ENCODE data around the gene OR6C2. TPM values are rescaled to one million over a fixed set of nuclear protein-coding genes. Genes with fewer than 3 reads are reported as not detected.
"Not testable (repeated sequence)": the region's sequence is repeated elsewhere in the genome, so short reads cannot be mapped to it uniquely, and the experiment has no call there.

Gene OR6C2
- total RNA-seq, 1 donor from 2014 or later, result not detected

DNA sequence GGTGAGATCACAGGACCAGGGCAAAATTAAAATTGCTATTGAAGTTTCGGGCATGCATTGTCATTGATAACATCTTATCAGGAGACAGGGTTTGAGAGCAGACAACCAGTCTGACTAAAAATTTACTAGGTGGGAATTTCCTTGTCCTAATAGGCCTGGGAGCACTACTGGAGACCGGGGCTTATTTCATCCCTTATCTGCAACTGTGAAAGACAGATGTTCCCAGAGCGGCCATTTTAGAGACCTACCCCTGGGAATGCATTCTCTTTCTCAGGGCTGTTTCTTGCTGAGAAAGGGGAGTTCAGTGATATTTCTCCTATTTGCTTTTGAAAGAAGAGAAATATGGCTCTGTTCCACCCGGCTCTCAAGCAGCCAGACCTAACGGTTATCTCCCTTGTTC is 2.6 kb upstream of the OR6C2 start:
- H3K27ac Mint-ChIP-seq; H3K4me3 Mint-ChIP-seq; DNase-seq; intact Hi-C loops (cut with micrococcal nuclease); H3K9me3 Mint-ChIP-seq; H3K27me3 Mint-ChIP-seq; H3K36me3 Mint-ChIP-seq (ENCODE audit: low read depth); H3K4me1 Mint-ChIP-seq: not testable (repeated sequence)

DNA sequence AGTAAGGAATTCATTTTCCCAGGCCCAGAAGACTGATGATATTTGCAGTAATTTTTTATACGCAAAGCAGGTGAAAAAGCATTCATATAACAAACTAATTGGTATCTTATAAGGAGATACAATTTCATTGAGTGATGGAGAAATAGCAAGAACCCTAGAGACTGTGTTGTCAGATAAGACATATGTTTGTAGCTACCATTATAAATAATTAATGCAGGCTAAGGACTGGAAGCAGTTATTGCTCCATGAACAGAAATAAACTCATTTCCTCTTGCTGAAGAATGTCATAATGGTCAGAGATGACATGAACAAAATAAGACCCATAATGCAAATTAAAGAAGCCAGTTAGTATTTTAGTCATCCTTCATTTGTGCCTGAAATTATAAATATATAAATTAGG is 1.5 kb downstream of the OR6C2 start:
- Mint-ChIP-seq H3K4me1 (no peaks in the 10 kb centered on the region), H3K36me3 (ENCODE audit: low read depth) (no peaks in the 10 kb centered on the region), H3K27ac (no peak overlapping the region), H3K9me3 (no peaks in the 10 kb centered on the region), H3K4me3 (no peak overlapping the region), H3K27me3 (peaks cover 5% of the 10 kb centered on the region)
- intact Hi-C loops (cut with micrococcal nuclease), result no loop called here
- DNase-seq, result no peak

DNA sequence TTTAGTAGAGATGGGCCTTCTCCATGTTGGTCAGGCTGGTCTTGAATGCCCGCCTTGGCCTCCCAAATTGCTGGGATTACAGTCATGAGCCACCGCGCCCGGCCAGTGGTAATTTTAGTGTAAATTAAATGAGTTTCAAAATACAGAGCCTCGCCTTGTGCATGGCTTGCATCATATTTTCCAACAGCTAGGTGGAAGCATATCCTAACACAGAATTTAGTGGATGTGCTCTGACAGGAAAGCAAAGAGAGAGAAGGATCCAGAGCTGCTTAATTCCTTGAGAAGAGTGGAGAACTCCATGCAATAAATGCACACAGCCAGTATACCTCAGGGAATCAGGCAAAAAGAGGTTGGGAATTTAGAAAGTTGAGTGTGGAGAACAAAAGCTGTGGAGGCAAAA is 2.5 kb downstream of the OR6C2 start:
- no peak for DNase-seq
- Mint-ChIP-seq H3K36me3 (ENCODE audit: low read depth) (no peaks in the 10 kb centered on the region), H3K4me3 (no peak overlapping the region), H3K9me3 (no peaks in the 10 kb centered on the region), H3K27me3 (peaks cover 5% of the 10 kb centered on the region), H3K4me1 (no peaks in the 10 kb centered on the region), H3K27ac (no peak overlapping the region)
- intact Hi-C loops (cut with micrococcal nuclease), result no loop called here

DNA sequence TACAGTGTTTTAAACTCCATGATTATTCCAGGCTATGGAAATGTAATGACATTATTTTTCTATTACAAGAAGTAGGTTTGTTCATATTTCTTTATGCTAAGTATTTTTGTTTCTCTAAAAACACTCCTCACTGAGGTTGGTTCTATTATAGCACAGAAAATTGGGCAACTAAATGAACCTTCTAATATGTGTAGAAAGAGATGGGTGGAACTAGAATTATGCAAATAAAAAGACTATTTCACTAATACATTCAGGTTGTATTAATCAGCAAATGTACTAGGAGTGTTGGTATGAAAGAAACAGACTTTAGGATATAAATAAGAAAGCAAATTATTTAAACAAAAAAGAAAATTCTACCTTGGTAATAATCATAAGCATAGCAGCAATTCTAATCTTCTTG is 4.9 kb downstream of the OR6C2 start:
- Mint-ChIP-seq H3K27ac (no peak overlapping the region), H3K9me3 (no peaks in the 10 kb centered on the region), H3K27me3 (peaks cover 6% of the 10 kb centered on the region), H3K4me3 (no peak overlapping the region), H3K4me1 (no peaks in the 10 kb centered on the region), H3K36me3 (ENCODE audit: low read depth) (no peaks in the 10 kb centered on the region)
- no peak for DNase-seq
- intact Hi-C loops (cut with micrococcal nuclease), result no loop called here

DNA sequence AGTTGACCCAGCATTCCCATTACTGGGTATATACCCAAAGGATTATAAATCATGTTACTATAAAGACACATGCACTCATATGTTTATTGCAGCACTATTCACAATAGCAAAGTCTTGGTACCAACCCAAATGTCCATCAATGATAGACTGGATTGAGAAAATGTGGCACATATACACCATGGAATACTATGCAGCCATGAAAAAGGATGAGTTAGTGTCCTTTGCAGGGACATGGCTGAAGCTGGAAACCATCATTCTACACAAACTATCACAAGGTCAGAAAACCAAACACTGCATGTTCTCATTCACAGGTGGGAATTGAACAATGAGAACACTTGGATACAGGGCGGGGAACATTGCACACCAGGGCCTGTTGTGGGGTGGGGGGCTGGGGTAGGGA is 21.1 kb downstream of the OR6C2 start:
- H3K4me3 Mint-ChIP-seq; intact Hi-C loops (cut with micrococcal nuclease); DNase-seq; H3K27me3 Mint-ChIP-seq; H3K36me3 Mint-ChIP-seq (ENCODE audit: low read depth); H3K9me3 Mint-ChIP-seq; H3K27ac Mint-ChIP-seq; H3K4me1 Mint-ChIP-seq: not testable (repeated sequence)

DNA sequence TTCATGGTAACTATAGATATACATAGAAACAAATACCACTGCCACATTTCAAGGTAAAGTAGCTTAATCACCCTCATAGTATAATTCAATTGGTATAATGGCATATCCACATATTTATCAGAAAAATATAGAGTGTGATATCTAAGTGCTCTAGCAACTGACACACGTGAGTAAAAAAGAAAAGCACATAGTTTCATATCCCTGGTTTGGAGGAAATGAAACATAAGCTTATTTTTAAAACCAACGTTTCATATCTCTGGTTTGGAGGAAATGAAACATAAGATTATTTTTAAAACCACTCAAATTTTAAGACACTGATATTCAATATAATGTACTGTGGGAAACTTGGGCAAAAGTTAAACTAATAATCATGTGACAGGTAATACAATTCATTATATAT is 24.0 kb downstream of the OR6C2 start:
- Mint-ChIP-seq H3K4me3 (no peak overlapping the region), H3K27me3 (peaks cover 6% of the 10 kb centered on the region), H3K9me3 (peaks cover 5% of the 10 kb centered on the region), H3K4me1 (no peaks in the 10 kb centered on the region), H3K36me3 (ENCODE audit: low read depth) (no peaks in the 10 kb centered on the region), H3K27ac (no peak overlapping the region)
- intact Hi-C loops (cut with micrococcal nuclease), result no loop called here
- no peak for DNase-seq

DNA sequence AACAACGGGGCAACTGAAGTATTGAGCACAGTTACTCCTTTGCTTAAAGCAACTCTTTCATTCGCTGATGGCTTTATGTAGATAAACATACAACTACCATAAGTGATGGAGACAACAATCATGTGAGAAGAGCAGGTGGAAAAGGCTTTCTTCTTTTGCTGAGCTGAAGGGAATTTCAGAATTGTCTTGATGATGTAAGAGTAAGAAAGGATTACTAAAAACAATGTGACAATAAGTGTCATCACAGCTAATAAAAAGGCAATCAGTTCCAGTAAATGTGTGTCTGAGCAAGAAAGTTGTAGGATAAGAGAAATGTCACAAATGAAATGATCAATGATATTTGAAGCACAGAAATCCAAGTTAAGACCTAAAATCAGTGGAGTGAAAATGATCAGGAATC is 25.4 kb downstream of the OR6C2 start:
- Mint-ChIP-seq H3K36me3 (ENCODE audit: low read depth) (no peaks in the 10 kb centered on the region), H3K27ac (no peak overlapping the region), H3K4me3 (no peak overlapping the region), H3K4me1 (no peaks in the 10 kb centered on the region), H3K27me3 (peaks cover 6% of the 10 kb centered on the region), H3K9me3 (peaks cover 2% of the 10 kb centered on the region)
- DNase-seq, result no peak
- intact Hi-C loops (cut with micrococcal nuclease), result no loop called here

DNA sequence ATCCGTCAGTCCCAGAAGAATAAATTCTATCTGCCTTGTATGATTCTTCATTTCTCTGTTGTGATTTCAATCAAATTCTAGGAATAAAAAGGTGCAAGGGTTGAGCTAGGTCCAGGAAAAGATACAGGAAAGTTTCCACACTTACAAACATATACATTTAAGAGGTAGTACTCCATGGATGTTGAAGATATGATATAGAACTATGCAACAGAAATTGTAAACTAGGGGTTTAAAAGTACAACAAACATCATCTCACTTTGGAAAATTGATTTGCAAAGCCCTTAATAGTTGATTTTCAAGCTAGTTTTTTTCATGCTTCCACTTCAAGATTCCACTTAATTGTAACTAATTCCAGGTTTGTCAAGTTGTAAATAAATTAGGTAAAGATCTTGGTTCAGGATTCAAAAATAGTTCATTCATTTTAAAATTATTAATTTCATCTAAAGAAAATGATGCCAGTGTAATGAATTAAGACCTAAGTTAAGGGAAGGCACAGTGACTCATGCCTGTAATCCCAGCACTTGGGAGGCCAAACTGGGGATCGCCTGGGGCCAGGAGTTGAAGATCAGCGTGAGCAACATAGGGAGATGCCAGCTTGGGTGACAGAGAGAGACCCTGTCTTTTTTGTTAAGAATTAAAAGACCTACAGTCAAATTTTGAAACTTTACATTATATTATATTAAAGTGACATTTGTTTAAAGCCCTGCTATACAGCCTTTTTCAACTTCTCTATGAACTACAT is 26.4 kb downstream of the OR6C2 start, which contains the start of gene OR6C70:
OR6C70 (minus strand) TSS at position 51 of the 742 bp plus-strand sequence; CDS start at position 51, 0 bp downstream.
- Mint-ChIP-seq H3K36me3 (ENCODE audit: low read depth) (no peaks in the 10 kb centered on the region), H3K4me1 (no peaks in the 10 kb centered on the region), H3K4me3 (no peak within 1 kb of the TSS), H3K27ac (no peak within 1 kb of the TSS), H3K27me3 (peaks cover 6% of the 10 kb centered on the region), H3K9me3 (no peaks in the 10 kb centered on the region)
- intact Hi-C loops (cut with micrococcal nuclease), result no loop called here
- no peak for DNase-seq

DNA sequence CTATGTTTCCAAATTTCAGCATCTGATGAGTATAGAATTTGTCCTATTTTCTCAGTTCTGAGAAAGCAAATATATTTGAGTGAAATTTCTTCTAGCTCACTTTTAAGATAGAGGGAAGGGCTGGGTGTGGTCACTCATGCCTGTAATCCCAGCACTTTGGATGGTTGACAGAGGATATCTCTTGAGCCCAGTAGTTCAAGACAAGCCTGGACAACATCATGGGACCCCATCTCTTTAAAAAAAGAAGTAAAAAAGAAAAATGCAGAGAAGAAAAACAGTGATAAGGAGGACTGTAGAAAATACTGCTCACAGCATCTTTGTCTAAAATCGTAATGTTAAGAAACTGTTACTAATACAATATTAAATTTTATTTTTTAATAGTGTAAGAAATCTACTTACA is 28.4 kb downstream of the OR6C2 start:
- Mint-ChIP-seq H3K27ac (no peak overlapping the region), H3K9me3 (no peaks in the 10 kb centered on the region), H3K4me3 (no peak overlapping the region), H3K36me3 (ENCODE audit: low read depth) (no peaks in the 10 kb centered on the region), H3K27me3 (peaks cover 6% of the 10 kb centered on the region), H3K4me1 (no peaks in the 10 kb centered on the region)
- intact Hi-C loops (cut with micrococcal nuclease), result no loop called here
- DNase-seq, result no peak

DNA sequence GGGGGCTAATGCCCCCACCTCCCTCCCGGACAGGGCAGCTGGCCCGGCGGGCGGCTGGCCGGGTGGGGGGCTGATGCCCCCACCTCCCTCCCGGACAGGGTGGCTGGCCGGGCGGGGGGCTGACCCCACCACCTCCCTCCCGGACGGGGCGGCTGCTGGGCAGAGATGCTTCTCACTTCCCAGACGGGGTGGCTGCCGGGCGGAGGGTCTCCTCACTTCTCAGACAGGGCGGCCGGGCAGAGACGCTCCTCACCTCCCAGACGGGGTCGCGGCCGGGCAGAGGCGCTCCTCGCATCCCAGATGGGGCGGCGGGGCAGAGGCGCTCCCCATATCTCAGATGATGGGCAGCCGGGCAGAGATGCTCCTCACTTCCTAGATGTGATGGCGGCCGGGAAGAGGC is 35.3 kb downstream of the OR6C2 start:
- H3K36me3 Mint-ChIP-seq (ENCODE audit: low read depth); H3K27ac Mint-ChIP-seq; H3K27me3 Mint-ChIP-seq; DNase-seq; H3K4me1 Mint-ChIP-seq; intact Hi-C loops (cut with micrococcal nuclease); H3K9me3 Mint-ChIP-seq; H3K4me3 Mint-ChIP-seq: not testable (repeated sequence)

DNA sequence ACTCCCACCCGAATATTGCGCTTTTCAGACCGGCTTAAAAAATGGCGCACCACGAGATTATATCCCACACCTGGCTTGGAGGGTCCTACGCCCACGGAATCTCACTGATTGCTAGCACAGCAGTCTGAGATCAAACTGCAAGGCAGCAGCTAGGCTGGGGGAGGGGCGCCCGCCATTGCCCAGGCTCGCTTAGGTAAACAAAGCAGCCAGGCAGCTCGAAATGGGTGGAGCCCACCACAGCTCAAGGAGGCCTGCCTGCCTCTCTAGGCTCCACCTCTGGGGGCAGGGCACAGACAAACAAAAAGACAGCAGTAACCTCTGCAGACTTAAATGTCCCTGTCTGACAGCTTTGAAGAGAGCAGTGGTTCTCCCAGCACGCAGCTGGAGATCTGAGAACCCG is 40.4 kb downstream of the OR6C2 start:
- H3K27me3 Mint-ChIP-seq, H3K9me3 Mint-ChIP-seq, H3K27ac Mint-ChIP-seq: not testable (repeated sequence)

DNA sequence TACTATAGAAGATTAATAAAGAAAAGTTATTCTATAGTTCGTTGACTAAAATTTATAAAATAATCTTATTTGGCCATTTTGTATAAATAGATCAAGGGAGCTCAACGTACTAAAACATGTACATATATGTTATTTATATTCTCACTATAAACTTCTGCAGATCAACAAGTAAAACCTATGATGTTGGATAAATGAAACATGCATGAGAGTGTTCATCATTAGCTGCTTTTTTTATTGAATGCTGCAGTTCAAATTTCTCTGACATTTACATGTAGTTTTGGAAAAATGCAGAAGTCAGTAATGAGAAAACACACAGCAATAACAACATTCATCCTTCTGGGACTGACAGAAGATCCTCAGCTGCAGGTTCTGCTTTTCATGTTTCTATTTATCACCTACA is 48.2 kb downstream of the OR6C2 start, which contains the start of gene OR6C68:
OR6C68 (plus strand) TSS at position 301 of the 400 bp plus-strand sequence; CDS start at position 301, 0 bp downstream.
- H3K4me1 Mint-ChIP-seq, result no peaks in the 10 kb centered on the region
- H3K27ac Mint-ChIP-seq, result no peak within 1 kb of the TSS
- no peaks in the 10 kb centered on the region for H3K36me3 Mint-ChIP-seq (ENCODE audit: low read depth)
- no peaks in the 10 kb centered on the region for H3K9me3 Mint-ChIP-seq
- peaks cover 4% of the 10 kb centered on the region for H3K27me3 Mint-ChIP-seq
- no peak within 1 kb of the TSS for H3K4me3 Mint-ChIP-seq
- no peak for DNase-seq
- intact Hi-C loops (cut with micrococcal nuclease), result no loop called here

More for the DNA sequence above, 40.4 kb downstream of the OR6C2 start:
- H3K4me1 Mint-ChIP-seq; H3K36me3 Mint-ChIP-seq (ENCODE audit: low read depth); H3K4me3 Mint-ChIP-seq; intact Hi-C loops (cut with micrococcal nuclease); DNase-seq: not testable (repeated sequence)

DNA sequence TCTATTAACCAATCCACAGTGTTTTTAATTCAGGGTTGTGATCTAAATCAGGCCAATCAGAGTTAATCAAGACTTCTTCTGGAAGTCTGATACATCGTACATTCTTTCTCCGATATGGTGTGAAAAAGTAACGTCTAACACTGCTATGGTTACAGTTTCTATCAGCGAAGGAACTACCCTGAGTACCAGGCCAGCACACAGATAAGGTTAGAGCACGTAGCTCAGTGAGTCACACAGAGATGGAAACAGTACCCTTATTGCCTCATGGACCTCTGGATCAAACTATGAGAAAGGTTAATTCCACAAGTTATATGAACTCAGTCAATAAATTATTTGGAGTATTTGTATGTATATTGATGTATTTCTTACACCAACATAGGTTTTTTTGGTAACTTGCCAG is 51.6 kb downstream of the OR6C2 start:
- H3K27me3 Mint-ChIP-seq, result peaks cover 4% of the 10 kb centered on the region
- no peaks in the 10 kb centered on the region for H3K36me3 Mint-ChIP-seq (ENCODE audit: low read depth)
- intact Hi-C loops (cut with micrococcal nuclease), result no loop called here
- H3K9me3 Mint-ChIP-seq, result no peaks in the 10 kb centered on the region
- no peak overlapping the region for H3K27ac Mint-ChIP-seq
- no peaks in the 10 kb centered on the region for H3K4me1 Mint-ChIP-seq
- DNase-seq, result no peak
- no peak overlapping the region for H3K4me3 Mint-ChIP-seq

DNA sequence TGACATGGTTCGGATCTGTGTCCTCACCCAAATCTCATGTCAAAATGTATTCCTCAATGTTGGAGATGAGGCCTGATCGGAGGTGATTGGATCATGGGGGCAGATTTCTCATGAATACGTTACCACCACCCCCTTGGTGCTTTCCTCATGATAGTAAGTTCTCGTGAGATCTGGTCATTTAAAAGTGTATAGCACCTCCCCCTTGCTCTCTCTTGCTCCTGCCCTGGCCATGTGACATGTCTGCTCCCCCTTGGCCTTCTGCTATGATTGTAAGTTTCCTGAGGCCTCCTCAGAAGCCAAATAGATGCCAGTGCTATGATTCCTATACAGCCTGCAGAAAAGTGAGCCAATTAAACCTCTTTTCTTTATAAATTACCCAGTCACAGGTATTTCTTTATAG is 55.4 kb downstream of the OR6C2 start:
- intact Hi-C loops (cut with micrococcal nuclease), result no loop called here
- H3K9me3 Mint-ChIP-seq, result no peaks in the 10 kb centered on the region
- no peaks in the 10 kb centered on the region for H3K36me3 Mint-ChIP-seq (ENCODE audit: low read depth)
- no peaks in the 10 kb centered on the region for H3K4me1 Mint-ChIP-seq
- no peak overlapping the region for H3K4me3 Mint-ChIP-seq
- H3K27ac Mint-ChIP-seq, result no peak overlapping the region
- H3K27me3 Mint-ChIP-seq, result no peaks in the 10 kb centered on the region
- DNase-seq, result no peak

DNA sequence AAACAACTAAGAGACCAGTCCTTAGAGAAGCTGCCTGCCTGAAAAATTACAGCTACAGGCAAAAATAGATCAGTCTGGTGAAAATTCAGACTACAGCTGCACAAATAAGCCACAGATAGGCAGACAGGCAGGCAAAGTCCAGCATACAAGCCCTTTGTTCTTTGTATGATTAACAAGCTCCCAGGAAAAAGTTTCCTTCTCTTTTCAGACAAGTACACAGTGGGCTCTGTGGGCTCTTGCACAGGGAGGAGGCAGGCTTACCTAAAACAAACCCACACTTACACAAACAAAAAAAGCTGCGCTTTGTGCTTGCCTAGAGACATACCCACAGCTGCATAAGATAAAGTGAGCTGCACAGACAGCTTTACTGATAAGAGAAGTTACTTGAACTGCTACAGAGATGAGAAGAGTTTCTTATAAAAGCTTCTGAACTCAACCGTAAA is 56.0 kb downstream of the OR6C2 start:
- no peaks in the 10 kb centered on the region for H3K27me3 Mint-ChIP-seq
- H3K9me3 Mint-ChIP-seq, result no peaks in the 10 kb centered on the region
- H3K36me3 Mint-ChIP-seq (ENCODE audit: low read depth), result no peaks in the 10 kb centered on the region
- H3K27ac Mint-ChIP-seq, result no peak overlapping the region
- no peak for DNase-seq
- intact Hi-C loops (cut with micrococcal nuclease), result no loop called here
- H3K4me3 Mint-ChIP-seq, result no peak overlapping the region
- H3K4me1 Mint-ChIP-seq, result no peaks in the 10 kb centered on the region

Data from activated CD4-positive, alpha-beta T cell treated with anti-CD3 and anti-CD28 coated beads, Interleukin-2, amount 10 ng/mL, durations not matched to agents 24 days and 14 days (primary cell).